ENCODE results near the gene IL10.

IL10 gene

DNA sequence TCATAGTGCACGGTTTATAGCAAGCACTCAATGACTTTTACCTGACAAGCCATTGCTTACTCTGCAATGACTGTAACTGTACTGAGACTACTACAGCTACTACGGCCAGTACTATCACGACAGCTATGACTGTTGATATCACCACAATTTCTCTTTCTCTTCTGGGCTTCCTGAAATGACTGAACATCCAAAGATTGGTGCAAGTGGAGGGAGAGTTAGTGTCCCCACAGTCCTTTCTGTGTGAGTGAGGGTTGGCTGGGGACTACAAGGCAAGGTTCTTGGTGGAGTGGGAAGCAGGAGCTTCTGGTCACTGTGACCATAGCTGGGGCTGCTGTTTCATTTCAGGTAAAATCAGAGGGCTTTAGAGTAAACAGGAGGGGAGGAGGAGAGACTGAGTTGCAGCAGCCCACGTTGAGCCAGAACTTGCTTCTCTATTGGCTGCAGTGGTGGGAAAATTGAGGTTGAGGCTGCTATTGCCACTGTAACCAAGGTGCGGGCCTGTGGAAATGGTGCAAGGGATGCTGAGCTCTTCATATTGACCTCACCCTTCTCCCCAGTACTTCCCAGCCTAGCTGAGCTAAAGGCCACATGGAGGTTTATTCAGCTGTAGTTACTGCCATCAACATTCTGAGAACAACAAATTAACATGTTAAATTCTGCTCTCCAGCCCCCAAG, 14.1 kb upstream of the IL10 start:
- Histone ChIP-seq H3K36me3 (ENCODE audit: insufficient read depth, low read length) (no peaks in the 10 kb centered on the region), H3K9me2 (replicated peaks; ENCODE audit: low read depth, low read length) (no peaks in the 10 kb centered on the region), H2AFZ (ENCODE audit: low read length) (peak overlapping the region; percentile 2; the same call in 1 of the 2 replicates), H3K79me2 (ENCODE audit: insufficient read depth, low read length) (no peaks in the 10 kb centered on the region), H3K27me3 (ENCODE audit: insufficient read depth, low read length, poor library complexity, severe bottlenecking) (no peaks in the 10 kb centered on the region), H3K9ac (ENCODE audit: low read depth, low read length, poor library complexity, severe bottlenecking) (no peak overlapping the region), H3K4me3 (ENCODE audit: low read length, poor library complexity, severe bottlenecking) (no peak overlapping the region), H4K20me1 (ENCODE audit: insufficient read depth, low read length, poor library complexity, severe bottlenecking) (no peaks in the 10 kb centered on the region), H3K9me3 (ENCODE audit: insufficient read depth, low read depth, low read length) (no peaks in the 10 kb centered on the region), H3K4me2 (ENCODE audit: low read depth, low read length, poor library complexity, severe bottlenecking) (no peak overlapping the region), H3F3A (ENCODE audit: low read depth) (peaks cover 11% of the 10 kb centered on the region), H3K4me1 (ENCODE audit: insufficient read depth, low read length, poor library complexity, severe bottlenecking) (peaks cover 85% of the 10 kb centered on the region)
- TF ChIP-seq CTCF (conservative IDR thresholded peaks at IDR 0.05; ENCODE audit: low read length): no peak
- TF ChIP-seq EZH2phosphoT487 (IDR thresholded peaks at IDR 0.05; ENCODE audit: borderline replicate concordance): no peak

DNA sequence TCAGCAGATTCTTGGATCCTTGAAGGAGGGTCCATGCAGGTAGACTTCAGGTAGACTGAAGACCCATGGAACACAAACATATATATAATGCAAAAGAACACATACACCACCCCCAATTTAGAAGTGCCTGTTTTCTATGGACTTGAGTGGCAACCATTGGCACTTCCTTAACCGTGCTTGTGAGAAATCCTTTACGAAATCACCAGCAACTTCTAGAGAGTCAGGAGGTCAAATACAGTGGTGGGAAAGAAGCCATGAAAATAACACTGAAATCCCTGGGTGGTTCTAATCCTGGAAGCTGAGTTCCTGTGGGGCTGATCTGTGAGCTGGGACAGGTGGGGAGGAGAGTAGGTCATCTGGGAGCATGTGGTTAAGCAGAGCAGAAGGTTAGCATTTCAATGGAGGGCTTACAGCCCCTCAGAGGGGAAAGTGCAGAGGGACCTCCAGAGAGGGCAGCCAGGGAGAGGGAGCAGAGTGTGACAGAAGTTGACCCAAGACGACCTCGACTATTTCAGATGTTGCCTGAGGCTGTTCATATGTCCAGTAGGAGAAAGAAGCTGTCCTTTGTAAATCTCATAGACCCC, 13.0 kb upstream of the IL10 start:
- peaks cover 84% of the 10 kb centered on the region for H3K4me1 ChIP-seq (ENCODE audit: insufficient read depth, low read length, poor library complexity, severe bottlenecking)

GRCh38 chr1:206784471-206784903, 12.2 kb upstream of the IL10 start:
- Histone ChIP-seq H4K20me1 (ENCODE audit: insufficient read depth, low read length, poor library complexity, severe bottlenecking) (no peaks in the 10 kb centered on the region), H3K36me3 (ENCODE audit: insufficient read depth, low read length) (no peaks in the 10 kb centered on the region), H2AFZ (ENCODE audit: low read length) (no peak overlapping the region), H3K4me2 (ENCODE audit: low read depth, low read length, poor library complexity, severe bottlenecking) (no peak overlapping the region), H3K4me3 (ENCODE audit: low read length, poor library complexity, severe bottlenecking) (no peak overlapping the region), H3K9me2 (replicated peaks; ENCODE audit: low read depth, low read length) (no peaks in the 10 kb centered on the region), H3K27me3 (ENCODE audit: insufficient read depth, low read length, poor library complexity, severe bottlenecking) (no peaks in the 10 kb centered on the region), H3K4me1 (ENCODE audit: insufficient read depth, low read length, poor library complexity, severe bottlenecking) (peaks cover 84% of the 10 kb centered on the region), H3K79me2 (ENCODE audit: insufficient read depth, low read length) (no peaks in the 10 kb centered on the region), H3F3A (ENCODE audit: low read depth) (peaks cover 11% of the 10 kb centered on the region), H3K9ac (ENCODE audit: low read depth, low read length, poor library complexity, severe bottlenecking) (peak overlapping the region; percentile 83), H3K9me3 (ENCODE audit: insufficient read depth, low read depth, low read length) (no peaks in the 10 kb centered on the region)
- TF ChIP-seq CTCF (conservative IDR thresholded peaks at IDR 0.05; ENCODE audit: low read length): no peak
- no peak for TF ChIP-seq EZH2phosphoT487 (IDR thresholded peaks at IDR 0.05; ENCODE audit: borderline replicate concordance)

More for the DNA sequence above, 13.0 kb upstream of the IL10 start:
- Histone ChIP-seq H3F3A (ENCODE audit: low read depth) (peaks cover 11% of the 10 kb centered on the region), H3K9ac (ENCODE audit: low read depth, low read length, poor library complexity, severe bottlenecking) (peak overlapping the region; percentile 83), H4K20me1 (ENCODE audit: insufficient read depth, low read length, poor library complexity, severe bottlenecking) (no peaks in the 10 kb centered on the region), H3K79me2 (ENCODE audit: insufficient read depth, low read length) (no peaks in the 10 kb centered on the region), H3K36me3 (ENCODE audit: insufficient read depth, low read length) (no peaks in the 10 kb centered on the region), H3K4me3 (ENCODE audit: low read length, poor library complexity, severe bottlenecking) (no peak overlapping the region), H3K4me2 (ENCODE audit: low read depth, low read length, poor library complexity, severe bottlenecking) (peak overlapping the region; percentile 1), H3K9me3 (ENCODE audit: insufficient read depth, low read depth, low read length) (no peaks in the 10 kb centered on the region), H3K9me2 (replicated peaks; ENCODE audit: low read depth, low read length) (no peaks in the 10 kb centered on the region), H3K27me3 (ENCODE audit: insufficient read depth, low read length, poor library complexity, severe bottlenecking) (no peaks in the 10 kb centered on the region), H2AFZ (ENCODE audit: low read length) (0 out of 2 replicates have a peak overlapping the region, but pooled peaks have one; percentile 29)
- TF ChIP-seq EZH2phosphoT487 (IDR thresholded peaks at IDR 0.05; ENCODE audit: borderline replicate concordance) (no peak), CTCF (conservative IDR thresholded peaks at IDR 0.05; ENCODE audit: low read length) (no peak)

All from Loucy (cell line).